Measurements from ENCODE around the gene MNDA. TPM values are rescaled to one million over a fixed set of nuclear protein-coding genes. Genes with fewer than 3 reads are reported as not detected.

Gene MNDA
- total and polyA plus RNA-seq, 2 of the 8 experiments (the other 6 are each of a cell fraction or from before 2014, with no cell fraction given): not detected

GRCh38 chr1:158801396-158801795 lies 29.8 kb upstream of the MNDA start:
- no peak for DNase-seq (ENCODE audit: low read depth in 1 of 2, low spot score in 2 of 2)
- Histone ChIP-seq H4K20me1 (replicated peaks in 1 of 2; ENCODE audit: control insufficient read depth in 1 of 2, insufficient read depth in 2 of 2, low read length in 2 of 2) (no peaks in the 10 kb centered on the region), H3K4ac (replicated peaks; ENCODE audit: insufficient read length, low read depth, low read length) (no peak overlapping the region), H3K9ac (replicated peaks in 1 of 4; ENCODE audit: extremely low read depth in 1 of 4, low read depth in 3 of 4, low read length in 3 of 4) (no peak overlapping the region), H2BK12ac (ENCODE audit: low read depth, low read length) (no peak overlapping the region), H3K4me2 (ENCODE audit: insufficient read depth in 1 of 2, low read depth in 2 of 2, low read length in 2 of 2) (no peak overlapping the region), H2BK120ac (replicated peaks; ENCODE audit: low read depth, low read length) (no peak overlapping the region), H2BK20ac (ENCODE audit: low read length) (no peak overlapping the region), H3K4me1 (replicated peaks in 1 of 4; ENCODE audit: control insufficient read depth in 3 of 4, insufficient read depth in 4 of 4, low read length in 3 of 4) (no peaks in the 10 kb centered on the region), H3K9me3 (ENCODE audit: insufficient read depth in 2 of 2, low read depth in 1 of 2, low read length in 1 of 2) (no peaks in the 10 kb centered on the region), H3K4me3 (ENCODE audit: extremely low read depth in 1 of 4, insufficient read depth in 2 of 4, low read depth in 3 of 4, low read length in 4 of 4) (no peak overlapping the region), H4K91ac (replicated peaks; ENCODE audit: insufficient read length, low read length) (no peak overlapping the region), H2BK15ac (ENCODE audit: low read length) (no peak overlapping the region), H3K36me3 (ENCODE audit: control insufficient read depth in 2 of 4, insufficient read depth in 4 of 4, low read length in 3 of 4) (no peaks in the 10 kb centered on the region), H2AK5ac (ENCODE audit: low read depth, low read length) (no peak overlapping the region), H4K5ac (ENCODE audit: insufficient read length, low read depth, low read length) (no peak overlapping the region), H3K23me2 (ENCODE audit: low read depth, low read length) (0 out of 2 replicates have a peak, but pooled peaks cover 2% of the 10 kb centered on the region), H2AFZ (ENCODE audit: low read length) (no peak overlapping the region), H3K18ac (ENCODE audit: extremely low read depth, low read length) (no peak overlapping the region), H3K79me2 (ENCODE audit: control insufficient read depth in 1 of 2, insufficient read depth in 2 of 2, low read length in 2 of 2) (no peaks in the 10 kb centered on the region), H3K27me3 (replicated peaks in 1 of 4; ENCODE audit: control insufficient read depth in 3 of 4, extremely low read depth in 1 of 4, insufficient read depth in 3 of 4, low read length in 3 of 4) (no peaks in the 10 kb centered on the region), H3K23ac (ENCODE audit: insufficient read length) (no peak overlapping the region), H3K56ac (replicated peaks; ENCODE audit: insufficient read length, low read depth, low read length) (no peak overlapping the region), H3K27ac (ENCODE audit: low read depth, low read length) (no peak overlapping the region), H2BK5ac (ENCODE audit: low read depth, low read length) (no peak overlapping the region), H4K8ac (ENCODE audit: extremely low read depth, insufficient read depth, low read length) (no peak overlapping the region), H3K79me1 (ENCODE audit: low read depth, low read length) (no peaks in the 10 kb centered on the region), H3K14ac (ENCODE audit: insufficient read length) (no peak overlapping the region)
- WGBS, 2 experiments (ENCODE audit: extremely low coverage in 1 of 2, insufficient coverage in 1 of 2, insufficient read length in 1 of 2, insufficient replicate concordance in 2 of 2, low coverage in 1 of 2, low lambda C conversion rate in 2 of 2, missing lambda C conversion rate in 1 of 2): 100% methylated on average over 1 of the region's 1 CpG; no CpG with 5 or more reads in 1 of the 2 experiments
- ChIA-PET POLR2A (ENCODE audit: partially characterized antibody) (no interaction called here), CTCF (ENCODE audit: partially characterized antibody) (interaction anchor here (1.2 kb wide), 1 partner anchor 295 kb away, joined by 3 read pairs; no protein-coding TSS in a partner anchor)
- TF ChIP-seq GABPA (IDR thresholded peaks at IDR 0.05; ENCODE audit: borderline replicate concordance, insufficient read depth, low read length) (no peak), SUZ12 (IDR thresholded peaks at IDR 0.05; ENCODE audit: low read length) (no peak), BCL11A (IDR thresholded peaks at IDR 0.05; ENCODE audit: low read depth in 2 of 2, low read length in 2 of 2) (no peak), ASH2L (IDR thresholded peaks at IDR 0.05; ENCODE audit: low read length) (no peak), MAX (IDR thresholded peaks at IDR 0.05) (no peak), RBBP5 (IDR thresholded peaks at IDR 0.05; ENCODE audit: borderline replicate concordance, low read depth, low read length) (no peak), EZH2 (IDR thresholded peaks at IDR 0.05; ENCODE audit: low read depth, low read length, severe bottlenecking) (no peak), ZNF274 (IDR thresholded peaks at IDR 0.05; ENCODE audit: borderline replicate concordance, extremely low read depth, low read length) (no peak), SIX5 (IDR thresholded peaks at IDR 0.05; ENCODE audit: low read depth, low read length) (no peak), SRF (IDR thresholded peaks at IDR 0.05; ENCODE audit: low read depth, low read length) (no peak), KDM4A (IDR thresholded peaks at IDR 0.05; ENCODE audit: low read depth, low read length, severe bottlenecking) (no peak), POLR2AphosphoS5 (IDR thresholded peaks at IDR 0.05; ENCODE audit: low read depth, low read length) (no peak), CBX8 (IDR thresholded peaks at IDR 0.05; ENCODE audit: borderline replicate concordance, low read depth, low read length) (no peak)
- FAIRE-seq: no peak
